UCSD-AML1 (cell line): ENCODE results near the gene TMEM271.
"Not testable (repeated sequence)": the region's sequence is repeated elsewhere in the genome, so short reads cannot be mapped to it uniquely, and the experiment has no call there.

Source experiments
- DNase-seq: peaks from one replicate; lab custom pipeline; 2025; ENCODE audit not compliant: unreplicated experiment; lab: John Stamatoyannopoulos, UW

The TMEM271 gene

DNA sequence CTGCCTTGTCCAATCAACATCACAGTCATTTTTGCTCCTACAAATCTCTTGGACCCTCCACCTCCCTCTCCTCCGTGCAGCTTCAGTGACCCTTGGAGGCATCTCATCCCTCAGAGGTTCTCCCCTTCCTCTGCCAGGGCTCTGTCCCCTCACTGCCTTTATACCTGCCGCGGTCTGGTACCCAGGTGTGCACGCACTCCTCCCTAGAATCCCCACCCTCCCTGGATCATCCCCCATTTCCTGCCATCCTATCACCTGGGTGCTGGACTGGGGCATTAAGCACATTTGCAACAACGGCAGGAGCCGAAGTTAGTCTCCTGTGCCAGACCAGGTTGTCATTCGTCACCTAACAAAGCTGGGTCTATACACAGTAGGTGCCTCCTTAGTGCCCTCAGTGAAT lies 10.1 kb downstream of the TMEM271 start:
- no peak for DNase-seq

DNA sequence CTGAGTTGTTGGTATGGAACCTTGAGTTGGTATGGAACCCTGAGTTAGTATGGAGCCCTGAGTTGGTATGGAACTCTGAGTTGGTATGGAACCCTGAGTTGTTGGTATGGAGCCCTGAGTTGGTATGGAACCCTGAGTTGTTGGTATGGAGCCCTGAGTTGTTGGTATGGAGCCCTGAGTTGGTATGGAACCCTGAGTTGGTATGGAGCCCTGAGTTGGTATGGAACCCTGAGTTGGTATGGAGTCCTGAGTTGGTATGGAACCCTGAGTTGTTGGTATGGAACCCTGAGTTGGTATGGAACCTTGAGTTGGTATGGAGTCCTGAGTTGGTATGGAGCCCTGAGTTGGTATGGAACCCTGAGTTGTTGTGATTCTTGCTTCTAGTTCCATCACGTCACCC lies 10.5 kb downstream of the TMEM271 start:
- DNase-seq = not testable (repeated sequence)

DNA sequence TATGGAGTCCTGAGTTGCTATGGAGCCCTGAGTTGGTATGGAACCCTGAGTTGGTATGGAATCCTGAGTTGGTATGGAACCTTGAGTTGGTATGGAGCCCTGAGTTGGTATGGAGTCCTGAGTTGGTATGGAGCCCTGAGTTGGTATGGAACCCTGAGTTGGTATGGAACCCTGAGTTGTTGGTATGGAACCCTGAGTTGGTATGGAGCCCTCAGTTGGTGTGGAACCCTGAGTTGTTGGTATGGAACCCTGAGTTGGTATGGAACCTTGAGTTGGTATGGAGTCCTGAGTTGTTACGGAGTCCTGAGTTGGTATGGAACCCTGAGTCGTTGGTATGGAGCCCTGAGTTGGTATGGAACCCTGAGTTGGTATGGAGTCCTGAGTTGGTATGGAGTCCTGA lies 13.6 kb downstream of the TMEM271 start:
- DNase-seq = not testable (repeated sequence)

GRCh38 chr4:561426-561825 lies 14.7 kb downstream of the TMEM271 start:
- no peak for DNase-seq

DNA sequence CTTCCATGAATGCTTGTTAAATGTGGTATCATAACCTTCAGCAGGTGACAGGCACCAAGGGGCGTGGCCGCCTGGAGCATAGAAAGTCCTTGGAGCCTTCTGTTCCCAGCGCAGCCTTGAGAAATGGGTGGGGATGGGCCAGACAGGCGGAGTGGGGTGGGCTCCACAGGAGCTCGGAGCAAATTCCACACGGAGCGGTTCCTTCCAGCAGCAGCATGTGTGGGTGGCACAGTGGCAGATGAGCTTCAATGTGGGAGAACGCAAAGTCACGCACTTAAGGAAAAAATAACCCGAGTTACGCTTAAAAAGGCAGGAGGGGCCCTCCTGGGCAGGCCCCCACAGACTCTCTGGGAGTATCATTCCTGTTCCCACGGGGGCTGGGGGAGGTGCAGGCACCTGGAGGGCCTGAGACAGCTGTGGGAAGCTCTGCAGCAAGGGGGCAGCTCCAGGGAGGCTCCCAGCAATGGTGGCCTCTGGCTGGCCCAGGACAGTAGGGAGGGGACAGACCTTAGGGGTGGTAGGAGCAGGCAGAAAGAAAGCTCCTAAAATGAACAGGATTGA lies 15.3 kb downstream of the TMEM271 start:
- DNase-seq = no peak

DNA sequence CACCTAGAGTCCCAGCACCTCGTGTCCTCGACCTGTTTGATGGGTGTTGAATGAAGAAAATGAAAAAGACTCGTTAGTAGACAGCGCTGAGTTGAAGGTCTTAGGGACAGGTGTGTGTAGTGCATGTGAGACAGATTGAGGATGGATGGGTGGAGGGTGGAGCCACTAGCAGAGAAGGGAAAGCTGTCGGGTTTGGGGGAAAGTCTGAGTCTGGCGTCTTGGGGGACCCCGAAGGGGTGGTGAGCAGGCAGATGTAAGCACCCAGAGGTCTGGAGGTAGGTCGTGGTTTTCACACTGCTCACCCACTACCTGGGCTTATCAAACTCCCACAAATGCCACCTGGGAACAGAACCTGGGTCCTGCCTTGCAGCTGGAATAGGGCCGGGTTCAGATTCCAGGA lies 16.0 kb downstream of the TMEM271 start:
- DNase-seq = no peak

- no peak for DNase-seq
Observed at GRCh38 chr4:555566-556275, 20.4 kb downstream of the TMEM271 start.

DNA sequence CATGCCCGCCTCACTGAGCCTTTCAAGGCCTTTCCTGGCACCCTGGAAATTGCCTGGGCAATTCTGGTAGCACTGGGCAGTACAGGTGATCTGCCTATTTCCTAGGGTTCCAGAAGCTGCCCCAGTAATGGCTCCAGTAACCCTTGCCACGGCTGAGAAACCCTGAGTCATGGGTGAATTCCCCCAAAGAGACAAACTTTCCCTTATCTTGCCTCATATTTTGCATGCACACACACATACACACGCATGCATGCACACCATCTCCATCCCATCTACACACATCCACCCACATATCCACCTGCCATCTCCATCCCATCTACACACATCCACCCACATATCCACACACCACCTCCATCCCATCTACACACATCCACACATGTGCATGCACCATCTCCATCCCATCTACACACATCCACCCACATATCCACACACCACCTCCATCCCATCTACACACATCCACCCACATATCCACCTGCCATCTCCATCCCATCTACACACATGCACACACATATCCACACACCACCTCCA lies 21.2 kb downstream of the TMEM271 start:
- DNase-seq = not testable (repeated sequence)

GRCh38 chr4:552019-552418 lies 24.1 kb downstream of the TMEM271 start:
- DNase-seq = no peak

DNA sequence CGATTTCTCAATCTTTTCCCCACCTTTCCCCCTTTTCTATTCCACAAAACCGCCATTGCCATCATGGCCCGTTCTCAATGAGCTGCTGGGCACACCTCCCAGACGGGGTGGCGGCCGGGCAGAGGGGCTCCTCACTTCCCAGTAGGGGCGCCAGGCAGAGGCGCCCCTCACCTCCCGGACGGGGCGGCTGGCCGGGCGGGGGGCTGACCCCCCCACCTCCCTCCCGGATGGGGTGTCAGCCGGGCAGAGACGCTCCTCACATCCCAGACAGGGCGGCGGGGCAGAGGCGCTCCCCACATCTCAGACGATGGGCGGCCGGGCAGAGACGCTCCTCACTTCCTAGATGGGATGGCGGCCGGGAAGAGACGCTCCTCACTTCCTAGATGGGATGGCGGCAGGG lies 25.8 kb downstream of the TMEM271 start:
- not testable (repeated sequence) for DNase-seq

GRCh38 chr4:548976-549375 lies 27.1 kb downstream of the TMEM271 start:
- DNase-seq = no peak

DNA sequence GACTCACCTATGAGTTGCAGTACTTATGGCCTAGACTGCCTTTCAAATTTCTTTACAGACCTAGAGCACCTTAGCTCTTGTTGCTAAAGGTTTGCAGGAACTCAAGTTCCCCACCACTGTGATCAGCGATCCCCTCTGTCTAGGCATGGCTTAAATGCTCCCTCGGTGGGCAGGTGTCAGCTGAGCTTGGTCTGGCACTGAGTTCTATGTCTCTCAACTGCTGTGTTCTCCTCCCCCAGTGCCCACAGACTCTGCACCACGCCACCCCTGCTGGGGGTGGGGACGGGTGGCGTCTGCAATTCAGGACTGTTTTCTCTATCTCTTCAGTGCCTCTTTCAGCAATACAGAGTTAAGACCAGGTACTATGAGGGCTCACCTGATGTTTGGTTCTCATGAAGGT lies 30.5 kb downstream of the TMEM271 start:
- no peak for DNase-seq

- DNase-seq = no peak
Observed at GRCh38 chr4:544386-545105, 31.5 kb downstream of the TMEM271 start.

DNA sequence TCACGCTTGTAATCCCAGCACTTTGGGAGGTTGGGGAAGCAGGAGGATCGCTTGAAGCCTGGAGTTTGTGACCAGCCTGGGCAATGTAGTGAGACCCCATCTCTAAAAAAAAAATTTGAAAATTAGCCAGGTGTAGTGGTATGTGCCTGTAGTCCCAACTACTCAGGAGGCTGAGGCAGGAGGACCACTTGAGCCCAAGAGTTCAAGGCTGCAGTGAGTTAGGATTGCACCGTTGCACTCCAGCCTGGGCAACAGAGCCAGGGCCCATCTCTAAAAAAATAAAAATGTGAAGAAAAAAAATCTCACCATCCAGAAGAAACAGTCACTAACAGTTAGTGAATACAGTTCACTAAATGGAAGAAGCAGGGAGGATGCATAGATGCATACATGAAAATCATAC lies 34.8 kb downstream of the TMEM271 start:
- no peak for DNase-seq

- DNase-seq = no peak
Observed at GRCh38 chr4:538542-539142, 37.5 kb downstream of the TMEM271 start.

DNA sequence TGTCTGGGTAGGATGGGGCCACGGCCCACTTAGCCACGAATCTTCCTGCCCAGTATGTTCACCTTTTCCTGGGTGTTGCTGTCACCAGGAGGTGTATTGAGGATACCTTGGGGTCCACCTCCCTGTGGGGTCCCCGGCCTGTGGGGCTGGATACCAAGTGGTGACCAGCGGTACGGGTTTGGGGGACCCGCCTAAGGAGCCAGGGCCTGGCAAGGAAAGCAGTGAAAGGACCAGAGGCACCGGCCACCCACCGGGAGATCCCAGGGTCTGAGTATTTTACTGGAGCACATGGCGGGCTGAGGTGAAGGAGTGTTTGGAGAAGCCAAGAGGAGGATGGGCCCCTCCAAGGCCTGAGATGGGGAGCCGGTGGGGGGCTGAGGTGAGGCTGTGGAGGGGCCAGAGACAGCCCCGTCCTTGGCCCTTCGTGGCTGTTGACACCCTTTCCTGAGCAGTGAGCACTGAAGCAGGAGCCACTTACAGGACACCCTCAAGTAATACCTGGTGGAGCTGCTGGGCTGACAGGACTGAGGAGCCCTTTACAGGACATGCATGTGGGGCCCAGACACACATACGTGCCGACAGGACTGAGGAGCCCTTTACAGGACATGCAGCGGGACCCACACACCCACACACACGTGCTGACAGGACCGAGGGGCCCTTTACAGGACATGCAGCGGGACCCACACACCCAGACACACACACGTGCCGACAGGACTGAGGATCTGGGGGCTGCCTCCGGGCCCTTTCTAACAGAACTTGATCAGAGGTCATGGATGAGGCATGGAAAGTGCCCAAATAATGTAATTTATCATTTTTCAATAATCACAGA lies 38.4 kb downstream of the TMEM271 start:
- DNase-seq = no peak

DNA sequence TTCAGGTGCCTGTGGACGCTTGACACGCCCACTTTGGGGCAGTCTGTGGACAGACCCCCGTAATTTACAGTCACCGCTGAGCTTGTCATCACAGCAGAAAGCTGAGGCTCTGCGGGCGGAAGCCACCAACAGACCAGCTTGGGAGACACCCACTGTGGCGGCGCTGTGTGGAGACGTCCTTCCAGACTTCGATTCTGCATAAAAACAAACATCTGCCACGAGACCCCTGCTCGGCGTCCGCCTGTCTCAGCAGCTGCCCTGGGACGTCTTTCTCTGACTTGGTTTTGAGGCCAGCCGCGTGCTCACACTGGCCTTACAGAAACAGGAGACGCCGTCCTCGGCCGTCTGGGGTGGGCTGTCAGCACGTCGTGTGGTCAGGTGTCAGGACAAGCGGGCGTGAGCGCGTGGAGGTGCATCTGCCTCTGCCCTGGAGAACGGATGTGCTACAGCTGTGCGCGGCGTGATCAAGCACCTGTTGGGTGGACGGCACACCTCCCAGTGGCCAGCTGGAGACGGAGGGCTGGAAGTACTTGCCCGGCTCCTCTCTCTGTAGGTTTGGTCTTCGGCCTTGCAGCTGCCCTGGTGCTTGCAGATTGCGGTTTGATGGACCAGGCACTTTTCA lies 39.6 kb downstream of the TMEM271 start:
- no peak for DNase-seq

GRCh38 chr4:535924-536281 lies 40.2 kb downstream of the TMEM271 start:
- DNase-seq = no peak

DNA sequence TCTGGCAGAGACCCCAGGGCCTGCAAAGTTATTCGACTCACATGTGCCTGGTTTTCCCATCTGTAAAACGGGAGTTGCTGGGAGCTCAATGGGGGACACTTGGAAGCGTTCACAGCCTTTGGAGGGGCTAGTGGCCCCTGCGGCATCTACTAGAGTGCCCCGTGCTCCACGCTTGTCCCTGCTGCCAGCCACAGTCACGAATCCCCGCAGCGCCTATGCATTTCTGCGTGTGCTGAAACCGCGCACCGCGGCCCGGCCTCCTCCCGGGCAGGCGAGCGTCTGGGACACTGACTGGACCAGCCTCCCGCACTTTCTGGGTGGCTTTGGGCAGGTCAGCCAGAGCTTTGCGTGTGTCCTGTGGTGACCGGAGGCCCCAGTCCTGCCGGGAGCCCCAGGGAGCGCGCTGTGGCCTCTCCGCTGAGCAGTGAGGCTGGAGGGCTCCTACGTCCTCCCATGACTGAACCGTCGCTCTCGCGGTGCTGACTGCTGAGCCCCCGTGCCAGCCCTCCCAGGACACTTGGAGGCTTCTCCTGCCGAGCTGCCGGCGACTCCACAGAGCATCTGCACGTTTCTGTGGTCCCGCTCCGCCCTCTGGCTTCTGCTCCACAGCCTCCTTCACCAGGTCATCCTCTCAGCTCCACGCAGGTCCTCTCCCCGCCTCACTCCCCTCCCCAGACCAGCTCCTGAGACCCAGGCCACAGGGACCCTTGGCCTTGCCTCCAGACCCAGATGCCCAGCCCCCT lies 40.7 kb downstream of the TMEM271 start:
- DNase-seq = no peak
